ENCODE data around the gene DECR2.

The DECR2 gene

GRCh38 chr16:391885-392335 is 9.8 kb upstream of the DECR2 start:
- no peak overlapping the region for H3K9ac ChIP-seq (ENCODE audit: low read depth, low read length)
- H3K9me3 ChIP-seq (ENCODE audit: insufficient read depth, low read length, severe bottlenecking): no peaks in the 10 kb centered on the region
- peak overlapping the region; percentile 28; the same call in 1 of the 2 replicates for H3K4me2 ChIP-seq (ENCODE audit: insufficient read depth, low read length)
- peaks cover 12% of the 10 kb centered on the region for H3K79me2 ChIP-seq (ENCODE audit: insufficient read depth, low read length)
- no peaks in the 10 kb centered on the region for H4K20me1 ChIP-seq (ENCODE audit: insufficient read depth, low read length)
- no peak overlapping the region for H2AFZ ChIP-seq (ENCODE audit: low read depth, low read length)
- ATAC-seq (ENCODE audit: insufficient read depth, low read depth) (peak; percentile 86), DNase-seq (peak; percentile 86)
- H3K36me3 ChIP-seq (ENCODE audit: insufficient read depth, low read length): no peaks in the 10 kb centered on the region
- no peaks in the 10 kb centered on the region for H3K27me3 ChIP-seq (ENCODE audit: insufficient read depth, low read length, poor library complexity)
- no peak overlapping the region for H3K27ac ChIP-seq (ENCODE audit: low read length)
- H3K4me1 ChIP-seq (ENCODE audit: insufficient read depth, low read length): peaks cover 22% of the 10 kb centered on the region
- peak; percentile 97 for TF ChIP-seq CTCF (IDR thresholded peaks at IDR 0.05; ENCODE audit: borderline replicate concordance, extremely low read depth, low read length, poor library complexity, severe bottlenecking)
- TF ChIP-seq EZH2 (IDR thresholded peaks at IDR 0.05; ENCODE audit: borderline replicate concordance, low read depth, low read length, severe bottlenecking): no peak
- H3K4me3 ChIP-seq (ENCODE audit: low read depth in 1 of 2, low read length in 2 of 2): no peak overlapping the region

GRCh38 chr16:392450-393030 is 9.1 kb upstream of the DECR2 start:
- H3K27ac ChIP-seq (ENCODE audit: low read length): no peak overlapping the region
- no peaks in the 10 kb centered on the region for H3K9me3 ChIP-seq (ENCODE audit: insufficient read depth, low read length, severe bottlenecking)
- no peak overlapping the region for H3K9ac ChIP-seq (ENCODE audit: low read depth, low read length)
- TF ChIP-seq CTCF (IDR thresholded peaks at IDR 0.05; ENCODE audit: borderline replicate concordance, extremely low read depth, low read length, poor library complexity, severe bottlenecking) (peak; percentile 21), EZH2 (IDR thresholded peaks at IDR 0.05; ENCODE audit: borderline replicate concordance, low read depth, low read length, severe bottlenecking) (no peak)
- ATAC-seq (ENCODE audit: insufficient read depth, low read depth) (no peak), DNase-seq (no peak)
- H3K4me2 ChIP-seq (ENCODE audit: insufficient read depth, low read length): no peak overlapping the region
- no peaks in the 10 kb centered on the region for H3K27me3 ChIP-seq (ENCODE audit: insufficient read depth, low read length, poor library complexity)
- H4K20me1 ChIP-seq (ENCODE audit: insufficient read depth, low read length): no peaks in the 10 kb centered on the region
- H3K4me1 ChIP-seq (ENCODE audit: insufficient read depth, low read length): peaks cover 22% of the 10 kb centered on the region
- H3K4me3 ChIP-seq (ENCODE audit: low read depth in 1 of 2, low read length in 2 of 2): no peak overlapping the region
- H2AFZ ChIP-seq (ENCODE audit: low read depth, low read length): no peak overlapping the region
- H3K79me2 ChIP-seq (ENCODE audit: insufficient read depth, low read length): peaks cover 16% of the 10 kb centered on the region
- H3K36me3 ChIP-seq (ENCODE audit: insufficient read depth, low read length): no peaks in the 10 kb centered on the region; the same call in 1 of the 2 replicates

GRCh38 chr16:396199-396598 is 5.5 kb upstream of the DECR2 start:
- Histone ChIP-seq H3K4me2 (ENCODE audit: insufficient read depth, low read length) (peak overlapping the region; percentile 73), H3K4me1 (ENCODE audit: insufficient read depth, low read length) (peaks cover 56% of the 10 kb centered on the region), H2AFZ (ENCODE audit: low read depth, low read length) (peak overlapping the region; percentile 78), H4K20me1 (ENCODE audit: insufficient read depth, low read length) (peaks cover 25% of the 10 kb centered on the region), H3K27me3 (ENCODE audit: insufficient read depth, low read length, poor library complexity) (no peaks in the 10 kb centered on the region), H3K9ac (ENCODE audit: low read depth, low read length) (peak overlapping the region; percentile 66), H3K4me3 (ENCODE audit: low read depth in 1 of 2, low read length in 2 of 2) (peak overlapping the region; percentile 27 to 64), H3K9me3 (ENCODE audit: insufficient read depth, low read length, severe bottlenecking) (no peaks in the 10 kb centered on the region), H3K27ac (ENCODE audit: low read length) (peak overlapping the region; percentile 85), H3K79me2 (ENCODE audit: insufficient read depth, low read length) (peaks cover 44% of the 10 kb centered on the region), H3K36me3 (ENCODE audit: insufficient read depth, low read length) (peaks cover 30% of the 10 kb centered on the region)
- DNase-seq: no peak
- TF ChIP-seq EZH2 (IDR thresholded peaks at IDR 0.05; ENCODE audit: borderline replicate concordance, low read depth, low read length, severe bottlenecking) (no peak), CTCF (IDR thresholded peaks at IDR 0.05; ENCODE audit: borderline replicate concordance, extremely low read depth, low read length, poor library complexity, severe bottlenecking) (no peak)
- no peak for ATAC-seq (ENCODE audit: insufficient read depth, low read depth)
